Glutamatergic neuron (in vitro differentiated cells): ENCODE measurements around the gene CDH8. TPM values are rescaled to one million over a fixed set of nuclear protein-coding genes. Genes with fewer than 3 reads are reported as not detected.

ENCODE experiments used
- DNase-seq: peaks from one replicate; pipeline ENCODE4 v3.0.0; 2022
- H3K27ac Mint-ChIP-seq: one replicate; pipeline ENCODE4 v1.8.0; 2020; ENCODE audit warnings: mild to moderate bottlenecking, mixed read lengths, inconsistent platforms; ENCODE audit not compliant: unreplicated experiment
- H3K27me3 Mint-ChIP-seq: one replicate; pipeline ENCODE4 v1.8.0; 2020; ENCODE audit warnings: mild to moderate bottlenecking, moderate library complexity, mixed read lengths, inconsistent platforms; ENCODE audit not compliant: unreplicated experiment
- H3K36me3 Mint-ChIP-seq: one replicate; pipeline ENCODE4 v1.8.0; 2020; ENCODE audit warnings: mild to moderate bottlenecking, mixed read lengths, inconsistent platforms; ENCODE audit not compliant: unreplicated experiment
- H3K4me1 Mint-ChIP-seq: one replicate; pipeline ENCODE4 v1.8.0; 2020; ENCODE audit warnings: mild to moderate bottlenecking, low read depth, mixed read lengths, inconsistent platforms; ENCODE audit not compliant: unreplicated experiment
- H3K4me3 Mint-ChIP-seq: one replicate; pipeline ENCODE4 v1.8.0; 2020; ENCODE audit warnings: mild to moderate bottlenecking, mixed read lengths, inconsistent platforms; ENCODE audit not compliant: unreplicated experiment
- H3K9me3 Mint-ChIP-seq: one replicate; pipeline ENCODE4 v1.8.0; 2020; ENCODE audit warnings: mild to moderate bottlenecking, moderate library complexity, mixed read lengths, inconsistent platforms; ENCODE audit not compliant: unreplicated experiment
- total RNA-seq: library from RNA; stranded (reverse); fragmentation: NEBNext Ultra II Directional; extraction: Animal tissue kit (Norgen Biotek cat#: 25700); gene quantifications from one replicate; pipeline ENCODE4 v1.2.1, GENCODE V29; 2021; ENCODE audit not compliant: unreplicated experiment
- TF ChIP-seq, protein P1 (sequence below): fragments of 200-600 bp; sonication (generic); IDR thresholded peaks from one replicate; pipeline ENCODE4 v1.5.0; 2021; ENCODE audit not compliant: partially characterized antibody, unreplicated experiment

CDH8 gene
- total RNA-seq, 1 donor from 2014 or later = 5.5 TPM

DNA sequence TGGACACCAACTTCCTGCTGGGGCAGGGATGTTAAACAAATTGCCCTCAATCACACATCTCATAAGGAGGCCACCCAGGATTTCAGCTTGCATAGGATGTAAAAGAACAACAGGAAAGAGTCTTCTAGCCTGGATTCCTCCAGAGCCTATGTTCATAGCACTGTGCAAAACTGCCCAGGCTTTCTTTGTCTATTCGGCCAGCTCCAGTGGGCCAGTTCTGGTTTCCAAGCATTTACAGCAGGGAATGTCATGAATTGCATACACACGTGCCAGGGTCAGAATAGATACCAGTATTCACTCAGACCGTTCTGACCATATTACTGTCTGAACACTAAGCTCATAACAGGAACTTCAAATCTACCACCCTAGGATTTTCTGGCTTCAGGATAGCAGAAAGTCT is 273.2 kb downstream of the CDH8 start:
- no peak overlapping the region for H3K27ac Mint-ChIP-seq
- H3K9me3 Mint-ChIP-seq = no peaks in the 10 kb centered on the region

DNA sequence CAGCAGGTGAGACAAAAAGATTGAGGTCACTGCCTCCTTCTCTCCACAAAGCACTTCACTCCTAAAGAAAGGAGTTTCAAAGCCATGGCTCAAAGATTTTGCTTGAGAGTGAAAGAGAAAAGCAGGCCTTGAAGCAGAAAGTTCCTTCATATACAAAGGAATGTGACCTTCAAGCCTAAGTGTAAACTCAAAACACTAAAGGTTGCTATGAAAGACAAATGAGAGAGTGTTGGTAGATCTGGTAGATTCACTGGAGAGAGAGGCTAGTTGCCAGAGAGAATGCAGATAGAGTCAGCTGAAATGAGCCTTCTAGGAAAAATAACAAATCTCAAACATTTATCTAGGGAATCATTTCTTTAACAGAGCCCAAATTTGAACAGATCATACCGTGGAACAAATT is 305.2 kb downstream of the CDH8 start:
- TF ChIP-seq, protein P1, sequence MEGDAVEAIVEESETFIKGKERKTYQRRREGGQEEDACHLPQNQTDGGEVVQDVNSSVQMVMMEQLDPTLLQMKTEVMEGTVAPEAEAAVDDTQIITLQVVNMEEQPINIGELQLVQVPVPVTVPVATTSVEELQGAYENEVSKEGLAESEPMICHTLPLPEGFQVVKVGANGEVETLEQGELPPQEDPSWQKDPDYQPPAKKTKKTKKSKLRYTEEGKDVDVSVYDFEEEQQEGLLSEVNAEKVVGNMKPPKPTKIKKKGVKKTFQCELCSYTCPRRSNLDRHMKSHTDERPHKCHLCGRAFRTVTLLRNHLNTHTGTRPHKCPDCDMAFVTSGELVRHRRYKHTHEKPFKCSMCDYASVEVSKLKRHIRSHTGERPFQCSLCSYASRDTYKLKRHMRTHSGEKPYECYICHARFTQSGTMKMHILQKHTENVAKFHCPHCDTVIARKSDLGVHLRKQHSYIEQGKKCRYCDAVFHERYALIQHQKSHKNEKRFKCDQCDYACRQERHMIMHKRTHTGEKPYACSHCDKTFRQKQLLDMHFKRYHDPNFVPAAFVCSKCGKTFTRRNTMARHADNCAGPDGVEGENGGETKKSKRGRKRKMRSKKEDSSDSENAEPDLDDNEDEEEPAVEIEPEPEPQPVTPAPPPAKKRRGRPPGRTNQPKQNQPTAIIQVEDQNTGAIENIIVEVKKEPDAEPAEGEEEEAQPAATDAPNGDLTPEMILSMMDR = no peak
- no peak overlapping the region for H3K4me3 Mint-ChIP-seq
- DNase-seq = no peak
- H3K27me3 Mint-ChIP-seq = no peaks in the 10 kb centered on the region
- no peaks in the 10 kb centered on the region for H3K36me3 Mint-ChIP-seq
- H3K27ac Mint-ChIP-seq = no peak overlapping the region
- H3K4me1 Mint-ChIP-seq = no peaks in the 10 kb centered on the region
- no peaks in the 10 kb centered on the region for H3K9me3 Mint-ChIP-seq

More for the DNA sequence above, 273.2 kb downstream of the CDH8 start:
- H3K27me3 Mint-ChIP-seq = peaks cover 2% of the 10 kb centered on the region
- DNase-seq = no peak
- TF ChIP-seq, protein P1 = no peak
- no peaks in the 10 kb centered on the region for H3K36me3 Mint-ChIP-seq
- H3K4me1 Mint-ChIP-seq = peaks cover under 1% of the 10 kb centered on the region
- no peak overlapping the region for H3K4me3 Mint-ChIP-seq

DNA sequence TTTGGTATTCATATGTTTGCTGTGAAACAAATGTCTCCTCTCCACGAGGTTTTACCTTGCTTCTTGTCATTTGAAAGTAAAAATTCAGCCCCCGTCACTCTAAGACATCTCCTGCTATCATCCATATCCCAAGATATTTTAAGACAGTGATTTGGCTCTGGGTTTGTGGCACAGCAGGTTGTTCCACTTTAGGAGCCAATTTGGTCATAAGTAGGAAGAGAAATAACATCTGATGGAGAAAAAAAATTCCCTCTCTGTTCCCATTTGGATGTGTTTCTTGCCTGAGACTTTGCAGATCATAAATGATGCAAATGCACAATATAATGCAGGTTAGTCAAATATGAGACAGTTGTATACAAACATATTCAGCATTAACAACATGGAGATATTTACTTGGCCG is 309.5 kb downstream of the CDH8 start:
- no peaks in the 10 kb centered on the region for H3K4me1 Mint-ChIP-seq
- no peak overlapping the region for H3K27ac Mint-ChIP-seq
- DNase-seq = no peak
- no peaks in the 10 kb centered on the region for H3K9me3 Mint-ChIP-seq
- TF ChIP-seq, protein P1 = no peak
- no peaks in the 10 kb centered on the region for H3K36me3 Mint-ChIP-seq
- no peaks in the 10 kb centered on the region for H3K27me3 Mint-ChIP-seq
- H3K4me3 Mint-ChIP-seq = no peak overlapping the region

DNA sequence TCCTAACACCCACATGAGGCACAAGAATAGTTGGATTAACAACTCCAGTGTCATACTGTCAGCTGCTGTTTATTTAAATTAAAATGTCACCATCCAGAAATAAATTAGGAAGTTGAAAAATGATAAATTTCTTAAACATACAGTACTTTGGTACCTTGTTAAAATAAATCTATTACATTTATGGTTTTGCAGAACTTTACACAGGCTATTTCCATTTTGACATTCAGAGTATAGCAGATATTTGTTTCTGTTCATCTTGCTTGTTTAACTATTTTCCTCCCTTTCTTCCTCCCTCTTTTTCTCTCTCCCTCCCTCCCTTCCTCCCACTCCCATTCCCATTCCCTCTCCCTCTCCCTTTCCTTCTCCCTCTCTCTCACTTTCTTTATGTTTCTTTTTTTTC is 310.1 kb downstream of the CDH8 start:
- no peak for DNase-seq
- Mint-ChIP-seq H3K27ac (no peak overlapping the region), H3K27me3 (no peaks in the 10 kb centered on the region), H3K36me3 (no peaks in the 10 kb centered on the region), H3K4me3 (no peak overlapping the region), H3K9me3 (no peaks in the 10 kb centered on the region), H3K4me1 (no peaks in the 10 kb centered on the region)
- TF ChIP-seq, protein P1 = no peak

DNA sequence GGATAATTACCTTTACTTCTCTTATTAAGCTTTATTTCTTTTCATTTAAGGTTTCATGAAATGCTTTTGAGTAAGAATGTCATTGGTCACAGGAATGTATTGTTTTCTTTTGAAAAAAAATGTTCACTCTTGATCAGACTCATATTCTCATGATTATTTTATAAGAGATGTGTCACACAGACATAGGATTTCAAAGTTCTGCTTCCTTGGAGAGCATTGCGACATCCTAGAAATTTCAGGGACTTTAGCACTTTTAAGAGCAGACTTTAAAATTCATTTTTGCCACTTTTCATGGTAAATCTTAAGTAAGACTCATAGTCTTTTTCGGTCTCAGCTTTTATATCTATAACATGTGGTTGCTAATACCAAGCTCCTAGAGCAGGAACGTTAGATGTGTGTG is 314.7 kb downstream of the CDH8 start:
- TF ChIP-seq, protein P1 = no peak
- Mint-ChIP-seq H3K4me3 (no peak overlapping the region), H3K27me3 (no peaks in the 10 kb centered on the region), H3K27ac (no peak overlapping the region), H3K36me3 (no peaks in the 10 kb centered on the region), H3K9me3 (no peaks in the 10 kb centered on the region), H3K4me1 (no peaks in the 10 kb centered on the region)
- DNase-seq = no peak
